Activated CD4-positive, alpha-beta T cell treated with anti-CD3 and anti-CD28 coated beads, Interleukin-10, Interleukin-2, amounts not matched to agents 100 ng/mL and 50 ng/mL, durations not matched to agents 16 hours and 8 hours (primary cell): ENCODE measurements around the gene C1QB.
A peak's percentile ranks its signal among the peaks of the same experiment; 100 is the strongest.

Experiments
- DNase-seq: peaks from one replicate; pipeline ENCODE4 v3.0.0-alpha.2; 2020

Gene C1QB

DNA sequence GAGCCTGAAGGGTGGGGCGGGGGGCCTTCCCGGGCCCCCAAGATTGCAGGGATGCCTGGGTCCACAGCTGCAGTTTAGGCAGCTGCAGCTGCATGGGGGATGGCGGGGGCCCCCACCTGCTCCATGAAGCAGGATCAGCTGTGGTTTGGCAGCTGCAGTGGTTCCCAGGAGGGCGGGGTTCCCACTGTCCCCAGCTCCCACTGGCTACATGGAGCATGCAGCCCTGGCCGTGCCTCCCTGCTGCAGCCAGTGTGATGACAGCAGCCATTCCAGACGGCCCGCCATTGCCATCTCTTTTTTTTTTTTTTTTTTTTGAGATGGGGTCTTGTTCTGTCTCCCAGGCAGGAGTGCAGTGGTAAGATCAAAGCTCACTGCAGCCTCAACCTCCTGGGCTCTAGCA lies 17.6 kb upstream of the C1QB start:
- DNase-seq: no peak

DNA sequence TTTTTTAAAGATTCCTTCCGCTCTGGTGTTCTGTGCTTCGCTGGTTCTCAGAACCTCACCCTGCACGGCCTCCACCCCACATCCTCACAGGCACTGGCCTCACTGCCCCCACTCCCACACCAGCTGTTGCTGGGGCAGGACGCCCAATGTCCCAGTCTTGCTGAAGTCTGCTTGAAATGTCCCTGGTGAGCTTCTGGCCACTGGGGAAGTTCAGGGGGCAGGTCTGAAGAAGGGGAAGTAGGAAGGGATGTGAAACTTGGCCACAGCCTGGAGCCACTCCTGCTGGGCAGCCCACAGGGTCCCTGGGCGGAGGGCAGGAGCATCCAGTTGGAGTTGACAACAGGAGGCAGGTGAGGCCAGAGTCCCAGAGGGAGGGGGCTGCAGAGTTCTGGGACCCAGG lies 16.7 kb upstream of the C1QB start, which contains the start of gene C1QA:
C1QA (plus strand) TSS at position 276 of the 400 bp plus-strand sequence. CDS start 989 bp downstream, outside the sequence.
- DNase-seq: no peak

DNA sequence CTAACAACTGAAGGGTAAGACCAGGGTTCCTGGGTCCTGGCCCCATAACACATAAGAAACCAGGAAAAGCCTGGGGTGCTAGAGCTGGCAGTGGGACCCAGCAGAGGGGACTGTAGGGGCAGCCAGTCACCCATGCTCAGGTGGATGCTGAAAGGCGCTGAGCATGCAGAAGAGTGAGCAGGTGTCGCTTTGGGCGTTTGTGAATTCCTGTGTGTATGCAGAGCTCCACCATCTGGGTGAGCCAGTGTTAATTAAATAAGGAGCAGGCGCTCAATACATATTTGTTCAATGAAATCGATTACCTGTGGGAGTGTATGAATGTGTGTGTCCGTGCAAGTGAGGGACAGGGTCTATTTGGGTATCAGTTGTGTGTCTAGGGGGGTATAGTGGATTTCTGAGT lies 16.1 kb upstream of the C1QB start:
- DNase-seq: no peak

DNA sequence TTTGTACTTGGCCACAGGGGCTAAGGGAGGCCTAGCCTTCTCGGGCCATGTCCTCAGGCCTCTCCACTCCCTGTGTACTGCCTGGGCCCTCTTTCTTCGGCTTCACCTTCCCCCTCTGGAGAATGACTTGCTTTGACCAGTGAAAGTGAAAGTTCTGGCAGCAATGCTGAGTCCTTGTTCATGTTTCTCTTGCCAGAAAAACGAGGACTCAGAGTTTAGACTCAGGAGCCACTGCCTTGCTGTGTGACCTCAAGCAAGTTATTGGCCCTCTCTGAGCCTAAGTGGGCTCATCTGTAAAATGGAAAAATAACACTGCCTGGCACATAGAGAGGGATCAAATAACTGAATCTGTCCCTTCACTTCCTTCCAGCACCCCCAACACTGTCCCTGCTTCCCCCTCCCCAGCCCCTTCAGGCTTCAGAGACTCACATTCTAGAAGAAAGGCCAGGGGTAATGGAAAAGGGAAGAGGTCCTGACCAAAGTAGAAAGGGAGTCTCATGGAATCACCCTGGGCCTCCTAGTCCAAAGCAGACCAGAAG lies 15.1 kb upstream of the C1QB start:
- no peak for DNase-seq

DNA sequence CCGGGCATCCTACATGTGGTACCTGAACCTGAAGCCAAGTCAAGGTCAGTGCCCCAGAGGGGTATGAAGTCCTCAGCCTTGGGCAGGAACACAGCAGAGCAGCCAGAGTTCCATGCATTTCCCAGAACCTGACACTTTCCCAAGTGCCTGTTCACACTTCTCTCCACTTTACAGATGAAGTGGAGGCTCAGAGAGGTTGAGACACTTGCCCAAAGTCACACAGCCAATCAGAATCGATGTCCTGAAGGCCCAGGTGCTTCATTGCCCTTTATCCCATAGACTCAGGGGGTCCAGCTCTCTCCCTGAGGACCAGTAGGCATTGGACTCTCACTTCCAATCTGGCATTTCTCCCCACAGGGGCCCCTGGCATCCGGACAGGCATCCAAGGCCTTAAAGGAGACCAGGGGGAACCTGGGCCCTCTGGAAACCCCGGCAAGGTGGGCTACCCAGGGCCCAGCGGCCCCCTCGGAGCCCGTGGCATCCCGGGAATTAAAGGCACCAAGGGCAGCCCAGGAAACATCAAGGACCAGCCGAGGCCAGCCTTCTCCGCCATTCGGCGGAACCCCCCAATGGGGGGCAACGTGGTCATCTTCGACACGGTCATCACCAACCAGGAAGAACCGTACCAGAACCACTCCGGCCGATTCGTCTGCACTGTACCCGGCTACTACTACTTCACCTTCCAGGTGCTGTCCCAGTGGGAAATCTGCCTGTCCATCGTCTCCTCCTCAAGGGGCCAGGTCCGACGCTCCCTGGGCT lies 14.4 kb upstream of the C1QB start:
- DNase-seq: no peak

DNA sequence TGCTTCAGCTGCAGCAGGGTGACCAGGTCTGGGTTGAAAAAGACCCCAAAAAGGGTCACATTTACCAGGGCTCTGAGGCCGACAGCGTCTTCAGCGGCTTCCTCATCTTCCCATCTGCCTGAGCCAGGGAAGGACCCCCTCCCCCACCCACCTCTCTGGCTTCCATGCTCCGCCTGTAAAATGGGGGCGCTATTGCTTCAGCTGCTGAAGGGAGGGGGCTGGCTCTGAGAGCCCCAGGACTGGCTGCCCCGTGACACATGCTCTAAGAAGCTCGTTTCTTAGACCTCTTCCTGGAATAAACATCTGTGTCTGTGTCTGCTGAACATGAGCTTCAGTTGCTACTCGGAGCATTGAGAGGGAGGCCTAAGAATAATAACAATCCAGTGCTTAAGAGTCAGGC lies 13.8 kb upstream of the C1QB start:
- DNase-seq: no peak

DNA sequence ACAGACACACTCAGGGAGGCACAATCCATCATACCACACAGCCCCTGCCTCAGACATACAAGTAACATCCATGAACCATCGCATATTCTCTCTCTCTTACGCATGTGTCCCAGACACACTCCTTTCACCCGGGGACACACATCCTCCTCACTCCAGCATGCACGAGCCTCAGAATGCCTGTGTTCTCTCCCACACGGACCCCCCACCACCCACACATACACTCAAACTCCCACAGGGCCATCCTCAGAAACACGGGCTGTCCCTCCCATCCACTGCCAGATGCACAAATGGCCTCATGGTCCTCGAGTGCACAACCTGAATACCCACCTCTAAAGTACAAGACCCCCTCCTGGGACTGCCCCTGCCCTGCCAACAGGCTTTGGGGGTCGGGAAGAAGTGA lies 11.8 kb upstream of the C1QB start:
- DNase-seq: no peak

DNA sequence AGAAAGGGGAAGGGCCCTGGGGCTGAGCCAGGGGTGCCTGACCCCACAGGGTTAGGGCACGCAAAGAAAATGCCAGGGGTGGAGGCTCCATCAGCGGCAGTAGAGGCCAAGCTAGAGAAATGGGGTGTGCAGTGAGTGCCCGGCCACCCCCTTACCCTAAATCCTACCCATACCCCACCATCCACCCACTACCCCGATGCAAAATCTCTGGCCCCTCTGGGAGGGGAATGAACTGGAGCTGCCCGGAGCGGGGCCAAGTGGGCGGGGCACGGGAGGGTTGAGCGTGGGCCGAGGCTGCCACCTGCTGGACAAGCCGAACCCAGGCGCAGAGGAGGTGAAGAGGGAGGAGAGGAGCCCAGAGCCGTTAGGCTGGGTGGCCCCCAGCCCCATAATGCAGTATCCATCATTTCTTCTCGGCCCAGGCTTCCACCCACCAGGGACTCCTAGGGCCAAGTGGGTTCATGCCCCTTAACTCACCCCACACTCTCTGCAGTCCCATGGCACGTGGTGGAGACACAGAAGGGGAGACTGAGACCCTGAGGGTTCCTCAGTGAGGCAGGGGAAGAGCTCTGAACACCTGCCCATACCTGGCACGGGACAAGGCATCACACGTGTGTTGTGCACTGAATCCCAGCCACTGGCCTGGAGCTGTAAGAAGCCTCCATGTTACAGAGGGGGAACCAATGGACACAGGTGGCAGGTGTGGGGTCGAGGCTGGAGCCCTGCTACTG lies 11.0 kb upstream of the C1QB start:
- peak; percentile 71 for DNase-seq

DNA sequence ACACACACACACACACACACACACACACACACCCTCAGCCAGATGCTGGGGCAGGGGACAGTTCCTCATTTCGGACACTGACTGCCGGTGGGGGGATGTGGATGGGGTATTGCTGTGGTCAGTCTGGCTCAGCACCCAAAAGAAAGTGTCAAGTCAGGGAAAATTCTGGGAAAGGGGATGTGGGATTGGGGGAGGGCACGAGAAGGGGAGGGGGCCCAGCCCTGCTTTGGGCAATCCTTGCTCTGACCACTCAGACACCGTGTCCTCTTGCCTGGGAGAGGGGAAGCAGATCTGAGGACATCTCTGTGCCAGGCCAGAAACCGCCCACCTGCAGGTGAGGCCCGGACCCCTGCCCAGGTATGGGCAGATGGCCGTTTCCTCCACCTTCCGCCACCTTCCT lies 9.7 kb upstream of the C1QB start, which contains the start of gene C1QC:
C1QC (plus strand) TSS at position 253 of the 400 bp plus-strand sequence. CDS start 391 bp downstream, outside the sequence.
- DNase-seq: no peak

DNA sequence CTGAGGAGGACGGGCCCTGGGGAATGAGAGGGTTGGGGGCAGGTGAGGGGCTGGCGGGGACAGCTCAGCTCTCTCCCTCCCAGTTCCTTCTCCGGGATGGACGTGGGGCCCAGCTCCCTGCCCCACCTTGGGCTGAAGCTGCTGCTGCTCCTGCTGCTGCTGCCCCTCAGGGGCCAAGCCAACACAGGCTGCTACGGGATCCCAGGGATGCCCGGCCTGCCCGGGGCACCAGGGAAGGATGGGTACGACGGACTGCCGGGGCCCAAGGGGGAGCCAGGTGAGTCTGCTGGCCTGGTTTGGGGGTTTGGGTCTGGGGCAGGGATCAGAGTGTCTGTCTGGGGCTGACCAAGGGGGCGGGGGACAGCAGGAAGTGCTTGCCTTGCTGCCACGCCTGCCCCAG lies 9.1 kb upstream of the C1QB start:
- DNase-seq: no peak

DNA sequence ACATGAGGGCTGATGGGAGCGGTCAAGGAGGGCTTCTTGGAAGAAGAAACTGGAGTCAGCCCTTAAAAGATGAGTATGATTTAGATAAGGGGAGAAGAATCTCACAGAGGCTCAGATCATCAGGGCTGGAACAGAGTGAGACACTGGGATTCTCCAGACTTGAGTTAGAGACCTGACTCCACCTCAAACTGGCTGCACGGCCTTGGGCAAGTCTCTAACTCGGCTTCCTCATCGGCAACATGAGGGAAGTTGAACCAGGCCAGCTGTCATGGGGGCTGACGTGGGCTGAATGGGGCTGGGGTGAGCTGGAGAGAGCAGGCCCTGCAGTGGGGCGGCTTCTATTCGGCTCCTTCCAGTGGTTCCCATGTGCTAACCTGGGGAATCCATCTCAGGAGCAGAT lies 7.1 kb upstream of the C1QB start:
- no peak for DNase-seq

DNA sequence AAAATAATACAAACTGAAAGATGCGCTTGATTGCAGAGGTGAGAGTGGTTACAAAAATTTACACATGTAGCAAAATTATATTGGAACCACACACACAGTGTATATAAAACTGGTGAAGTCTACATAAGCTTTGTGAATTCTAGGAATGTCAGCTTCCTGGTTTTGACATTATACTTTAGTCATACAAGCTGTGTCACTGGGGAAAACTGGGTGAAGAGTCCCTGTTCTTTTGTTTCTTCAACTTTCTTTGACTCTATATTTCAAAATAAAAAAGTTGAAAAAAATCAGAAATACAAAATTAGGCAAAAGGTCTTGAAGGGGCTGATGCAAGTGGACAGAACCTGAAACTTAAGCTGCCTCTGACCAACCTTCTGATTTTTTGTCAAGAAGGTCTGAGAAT lies 6.7 kb upstream of the C1QB start:
- DNase-seq: no peak

DNA sequence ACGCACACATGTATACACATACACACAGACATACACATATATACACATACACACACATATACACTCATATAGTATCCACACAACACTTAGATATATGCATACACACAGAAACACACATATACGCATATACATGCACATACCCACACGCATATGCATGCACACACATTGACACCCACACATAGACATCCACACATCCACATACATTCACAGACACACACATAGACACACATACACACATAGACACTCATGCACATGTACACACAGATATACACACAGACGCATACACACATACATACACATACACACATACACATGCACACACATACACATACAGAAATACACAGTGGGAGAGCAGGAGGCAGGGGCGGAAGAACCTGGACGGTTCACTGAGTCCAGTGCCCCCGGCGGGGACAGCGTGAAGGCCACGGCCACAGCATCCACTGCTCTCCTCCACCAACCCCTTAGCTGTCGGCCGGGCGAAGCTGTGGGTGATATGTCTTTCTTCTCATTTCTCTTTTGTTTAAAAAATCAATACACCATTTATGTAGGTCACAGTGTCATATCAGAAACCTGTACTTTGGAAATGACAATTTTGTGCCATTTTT lies 2.8 kb upstream of the C1QB start:
- no peak for DNase-seq

DNA sequence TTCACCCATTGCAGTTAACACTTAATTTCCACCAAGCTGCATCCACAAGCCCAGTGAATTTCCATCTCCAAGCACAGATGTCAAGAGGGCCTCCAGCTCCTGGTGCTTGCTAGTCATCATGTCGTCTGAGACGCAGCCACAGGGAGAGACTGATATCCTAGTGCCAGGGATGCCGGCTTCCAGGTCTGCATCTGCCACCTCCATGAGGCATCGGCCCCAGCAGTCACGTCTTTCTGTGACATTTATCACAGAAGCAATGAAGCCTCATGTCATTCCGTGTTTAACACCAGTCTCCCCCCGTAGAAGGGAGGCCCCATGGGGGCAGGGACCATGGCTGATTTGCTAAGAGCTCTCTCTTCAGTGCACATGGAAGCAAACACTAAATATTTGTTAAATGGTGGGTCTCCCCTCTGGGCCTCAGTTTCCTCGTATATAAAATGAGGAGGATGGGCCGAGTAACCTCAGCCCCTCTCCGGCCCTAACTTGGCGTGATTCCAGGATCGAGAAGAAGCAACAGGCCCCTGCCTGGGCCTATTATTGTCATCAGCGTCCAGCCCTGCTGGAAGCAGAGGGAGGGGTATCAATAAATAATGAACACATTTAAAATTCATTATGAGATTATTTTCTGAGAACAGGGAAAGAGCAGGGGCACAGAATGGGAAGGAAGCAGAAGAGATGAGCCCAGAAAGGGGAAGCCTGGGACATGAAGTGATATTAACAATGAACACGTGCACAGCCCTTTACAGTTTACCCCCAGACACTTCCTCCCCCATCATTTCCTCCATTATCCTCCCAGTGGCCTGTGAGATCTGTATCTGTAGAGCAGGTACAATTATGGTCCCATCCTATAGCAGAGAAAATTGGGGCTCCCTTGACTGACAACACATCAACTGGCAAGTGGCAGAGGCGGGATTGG lies 837 bp upstream of the C1QB start:
- DNase-seq: no peak

DNA sequence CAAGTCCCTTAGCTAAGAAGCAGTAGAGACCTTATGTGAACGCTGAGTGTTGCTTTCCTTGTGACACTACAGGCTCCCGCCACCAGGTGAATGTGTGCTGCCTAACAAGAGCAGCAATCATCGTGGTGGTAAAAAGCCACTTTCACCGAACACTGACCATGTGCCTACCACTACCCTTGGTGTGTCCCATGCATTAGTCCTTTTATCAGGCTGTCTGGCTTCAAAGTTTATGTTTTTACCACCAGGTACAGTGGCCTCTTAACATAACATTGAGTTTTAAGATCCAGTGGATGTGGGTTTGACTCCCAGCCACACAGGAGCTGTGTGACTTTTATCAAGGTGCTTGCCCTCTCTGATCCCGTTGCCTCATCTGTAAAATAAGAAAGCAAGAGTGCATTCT lies 1.7 kb downstream of the C1QB start:
- DNase-seq: no peak

DNA sequence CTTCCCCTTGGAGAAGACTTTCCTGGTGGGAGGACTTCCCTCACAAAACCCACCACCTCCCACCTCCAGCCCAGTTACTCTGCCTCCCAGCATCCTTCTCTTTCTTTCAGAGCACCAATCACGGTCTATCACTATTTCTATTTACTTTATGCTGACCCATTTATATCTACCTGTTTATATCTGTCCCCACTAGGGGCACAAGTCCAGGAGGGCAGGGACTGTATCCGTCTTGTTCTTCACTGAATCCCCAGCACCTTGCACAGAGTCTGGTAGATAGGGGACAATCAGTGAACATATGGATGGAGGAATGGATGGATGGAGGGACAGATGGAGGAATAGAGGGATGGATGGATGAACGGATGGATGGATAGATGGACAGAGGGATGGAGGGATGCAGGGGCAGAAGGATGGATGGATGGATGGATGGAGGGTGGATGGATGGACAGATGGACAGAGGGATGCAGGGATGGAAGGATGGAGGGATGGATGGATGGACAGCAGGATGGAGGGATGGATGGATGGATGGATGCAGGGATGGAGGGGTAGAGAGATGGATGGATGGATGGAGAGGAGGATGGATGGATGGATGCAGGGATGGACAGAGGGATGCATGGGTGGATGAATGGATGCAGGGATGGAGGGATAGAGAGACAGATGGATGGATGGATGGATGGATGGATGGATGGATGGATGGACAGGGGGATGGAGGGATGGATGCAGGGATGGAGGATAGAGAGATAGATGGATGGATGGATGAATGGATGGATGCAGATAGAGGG lies 5.5 kb downstream of the C1QB start:
- DNase-seq: no peak

DNA sequence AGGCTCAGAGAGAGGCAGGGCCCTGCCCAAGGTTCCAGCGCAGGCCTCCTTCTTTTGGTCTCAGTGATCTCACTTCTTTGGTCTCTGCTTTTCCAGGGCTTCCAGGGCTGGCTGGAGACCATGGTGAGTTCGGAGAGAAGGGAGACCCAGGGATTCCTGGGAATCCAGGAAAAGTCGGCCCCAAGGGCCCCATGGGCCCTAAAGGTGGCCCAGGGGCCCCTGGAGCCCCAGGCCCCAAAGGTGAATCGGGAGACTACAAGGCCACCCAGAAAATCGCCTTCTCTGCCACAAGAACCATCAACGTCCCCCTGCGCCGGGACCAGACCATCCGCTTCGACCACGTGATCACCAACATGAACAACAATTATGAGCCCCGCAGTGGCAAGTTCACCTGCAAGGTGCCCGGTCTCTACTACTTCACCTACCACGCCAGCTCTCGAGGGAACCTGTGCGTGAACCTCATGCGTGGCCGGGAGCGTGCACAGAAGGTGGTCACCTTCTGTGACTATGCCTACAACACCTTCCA lies 7.7 kb downstream of the C1QB start:
- no peak for DNase-seq

DNA sequence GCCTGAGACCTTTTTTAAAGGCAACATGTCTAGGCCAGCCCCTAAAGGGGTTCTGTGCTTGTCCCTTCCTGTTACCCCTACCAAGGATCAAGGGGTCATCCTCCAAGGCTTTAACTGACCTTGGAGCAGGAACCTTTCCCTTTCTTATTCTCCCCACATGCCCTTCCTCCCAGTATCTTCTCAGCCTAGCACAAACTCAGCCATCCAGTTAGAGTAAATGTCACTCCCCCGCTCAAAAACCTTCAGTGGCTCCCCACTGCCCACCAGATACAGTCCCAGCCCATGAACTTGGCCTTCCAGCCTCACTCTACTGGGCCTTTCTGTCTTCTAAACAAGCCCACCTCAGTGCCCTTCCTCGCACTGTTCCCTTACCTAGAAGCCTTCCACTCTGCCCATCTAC lies 8.8 kb downstream of the C1QB start:
- no peak for DNase-seq

DNA sequence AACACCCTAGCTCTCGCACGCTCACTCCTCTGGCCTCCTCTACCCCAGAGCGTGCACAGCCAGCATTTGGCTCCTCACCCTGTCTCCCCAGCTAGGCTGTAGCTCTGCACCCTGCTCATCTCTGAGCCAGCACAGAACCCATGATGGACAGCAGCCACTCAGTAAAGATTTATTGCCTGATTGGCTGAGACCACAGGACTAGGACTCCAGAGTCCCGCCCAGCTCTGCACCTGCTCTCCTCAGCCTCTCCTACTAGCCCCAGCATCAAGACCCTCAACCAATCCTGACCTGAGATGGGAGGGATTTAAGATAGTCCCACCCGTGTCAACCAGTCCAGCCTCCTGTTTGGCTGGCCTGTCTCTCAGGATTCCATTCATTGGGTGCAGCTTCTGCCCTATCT lies 9.3 kb downstream of the C1QB start:
- peak; percentile 10 for DNase-seq

DNA sequence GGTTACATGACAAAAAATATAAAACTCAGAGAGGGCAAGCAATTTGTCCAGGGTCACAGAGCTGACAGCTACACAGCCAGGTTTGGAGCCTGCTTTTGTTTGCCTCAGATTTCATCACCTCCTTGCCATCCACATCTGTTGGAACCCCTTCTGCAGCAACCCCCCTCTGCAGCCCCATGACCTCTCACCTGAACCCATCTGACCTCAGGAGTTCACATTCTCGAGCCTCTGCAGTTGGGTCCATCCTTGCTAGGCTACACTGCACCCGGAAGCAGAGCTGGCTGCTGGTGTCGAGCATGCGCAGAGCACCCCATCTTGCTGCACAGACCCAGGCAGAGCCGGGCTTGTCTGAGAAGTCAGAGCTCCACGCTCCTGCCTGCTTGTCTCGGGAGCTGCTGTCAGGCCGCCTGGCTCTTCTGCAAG lies 10.0 kb downstream of the C1QB start:
- DNase-seq: no peak

DNA sequence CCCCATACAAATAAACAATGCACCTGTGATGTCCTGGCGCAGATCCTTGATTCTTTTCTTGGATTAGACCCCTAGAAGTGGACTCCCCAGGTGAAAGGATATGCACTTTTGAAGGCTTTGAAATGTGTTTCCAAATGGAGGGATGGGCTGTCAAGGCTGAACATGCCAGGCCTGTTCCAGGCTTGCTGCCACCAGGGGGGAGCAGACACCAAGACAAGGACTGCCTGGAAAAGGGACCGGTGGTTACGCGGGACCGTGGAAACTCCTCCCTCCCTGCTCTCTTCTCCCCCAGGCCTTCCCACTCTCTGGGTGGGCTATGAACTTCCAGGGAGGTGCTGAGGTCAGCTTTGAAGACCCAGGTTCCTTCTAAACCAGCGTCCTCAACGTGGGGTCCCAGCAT lies 12.7 kb downstream of the C1QB start:
- no peak for DNase-seq

DNA sequence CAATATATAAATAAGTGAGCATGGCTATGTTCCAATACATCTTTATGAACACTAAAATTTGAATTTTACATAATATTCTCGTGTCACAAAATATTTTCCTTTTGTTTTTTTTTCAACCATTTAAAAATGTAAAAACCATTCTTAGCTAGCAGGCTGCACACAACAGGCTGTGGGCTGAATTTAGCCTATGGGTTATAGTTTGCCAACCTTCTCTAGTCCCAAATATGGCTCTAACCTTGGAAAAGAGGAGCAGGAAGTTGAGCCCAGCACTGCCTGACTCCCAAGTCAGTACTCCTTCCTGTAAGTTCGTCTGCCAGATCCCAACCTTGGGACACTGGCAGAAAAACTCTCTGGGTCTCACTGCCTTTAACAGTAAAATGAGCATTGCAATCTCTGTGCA lies 13.4 kb downstream of the C1QB start:
- no peak for DNase-seq
